ENCODE data around the gene SUSD1.

- TF ChIP-seq CTCF (IDR thresholded peaks at IDR 0.05; ENCODE audit: low read depth, low read length, missing input control) = no peak
- TF ChIP-seq ATF3 (IDR thresholded peaks at IDR 0.05) = no peak
- no peak for TF ChIP-seq MAX (IDR thresholded peaks at IDR 0.05)
- TF ChIP-seq SP1 (IDR thresholded peaks at IDR 0.05) = no peak
Observed at GRCh38 chr9:112112519-112112918, 62.6 kb downstream of the SUSD1 start.

Measured in liver (tissue), 3 donors.